Endothelial cell of umbilical vein (primary cell): ENCODE measurements around the gene SLC38A1. TPM values are rescaled to one million over a fixed set of nuclear protein-coding genes. Genes with fewer than 3 reads are reported as not detected.

Experiments used
- BruUV-seq: library from RNA; stranded (reverse); fragments of 400-500 nt; replicated peaks from 2 replicates; lab custom pipeline; 2021; lab: Mats Ljungman, UMichigan
- CTCF ChIA-PET: fragments of 300-600, 350-600 bp; sonication (Branson Sonifier 250); formaldehyde crosslinking; loops from one replicate; lab custom pipeline; 2021; ENCODE audit warnings: antibody characterized with exemption, inconsistent platforms; lab: Charles Lee
- POLR2A ChIA-PET: fragments of 300-600, 350-600 bp; sonication (Branson Sonifier 250); formaldehyde crosslinking; loops from one replicate; lab custom pipeline; 2021; ENCODE audit warnings: antibody characterized with exemption, inconsistent platforms; lab: Charles Lee
- DNase-seq: peaks from one replicate; pipeline ENCODE4 v3.0.0-alpha.2; 2011; ENCODE audit warnings: low read depth, low spot score
- FAIRE-seq: peaks from 2 replicates; lab custom pipeline; 2011; peaks lifted over from hg19 to GRCh38; lab: Jason Lieb, UNC
- H2AFZ ChIP-seq: 2 replicates; pipeline ENCODE4 v1.6.0; 2012; ENCODE audit warnings: low read depth, low read length, control low read depth, inconsistent platforms
- H3K27ac ChIP-seq: 2 replicates; pipeline ENCODE4 v1.5.1; 2011; ENCODE audit warnings: low read depth, mild to moderate bottlenecking, control low read depth, low read length, moderate library complexity; ENCODE audit not compliant: insufficient read depth
- H3K27me3 ChIP-seq, 2 experiments: 2 replicates each; pipeline versions ENCODE4 v1.6.0 to v1.6.1; 2011; ENCODE audit warnings: low read length in 2 of 2, mixed read lengths in 1 of 2; ENCODE audit not compliant: control insufficient read depth in 2 of 2, insufficient read depth in 2 of 2
- H3K36me3 ChIP-seq, 2 experiments: 2 replicates in 1 of 2; 3 replicates in 1 of 2; pipeline ENCODE4 v1.5.1; 2011; ENCODE audit warnings: low read length in 2 of 2, mild to moderate bottlenecking in 1 of 2, moderate library complexity in 1 of 2; ENCODE audit not compliant: control insufficient read depth in 2 of 2, insufficient read depth in 2 of 2; ENCODE audit errors: extremely low read depth in 1 of 2
- H3K4me1 ChIP-seq: 3 replicates; pipeline ENCODE4 v1.5.1; 2011; ENCODE audit warnings: mild to moderate bottlenecking, low read length; ENCODE audit not compliant: control insufficient read depth, insufficient read depth; ENCODE audit errors: extremely low read depth
- H3K4me2 ChIP-seq: 2 replicates; pipeline ENCODE4 v1.6.1; 2011; ENCODE audit warnings: low read length, control low read depth, mixed read lengths; ENCODE audit not compliant: insufficient read depth
- H3K4me3 ChIP-seq, 3 experiments: fragments of 200-600 bp in 1 of 3; sonication (generic), shearing (Covaris generic) in 1 of 3; replicated peaks in 1 of 3; 2 replicates each; pipeline ENCODE4 v1.5.1; 2011 to 2016; ENCODE audit warnings: control low read depth in 3 of 3, low read length in 3 of 3, mild to moderate bottlenecking in 2 of 3, inconsistent platforms in 1 of 3, low read depth in 1 of 3, moderate library complexity in 1 of 3; ENCODE audit not compliant: insufficient read depth in 1 of 3
- H3K79me2 ChIP-seq: 2 replicates; pipeline ENCODE4 v1.6.0; 2012; ENCODE audit warnings: low read length, inconsistent platforms; ENCODE audit not compliant: control insufficient read depth, insufficient read depth
- H3K9ac ChIP-seq: replicated peaks from 2 replicates; pipeline ENCODE3; 2011; ENCODE audit warnings: low read length, control low read depth; ENCODE audit not compliant: insufficient read depth; ENCODE audit errors: extremely low read depth
- H3K9me1 ChIP-seq: replicated peaks from 3 replicates; pipeline ENCODE4 v1.6.0; 2011; ENCODE audit warnings: mild to moderate bottlenecking, low read length; ENCODE audit not compliant: control insufficient read depth, insufficient read depth; ENCODE audit errors: extremely low read depth
- H3K9me3 ChIP-seq: replicated peaks from 2 replicates; pipeline ENCODE4 v1.5.1; 2012; ENCODE audit warnings: low read length, inconsistent platforms; ENCODE audit not compliant: control insufficient read depth, insufficient read depth
- H4K20me1 ChIP-seq: replicated peaks from 2 replicates; pipeline ENCODE3; 2011; ENCODE audit warnings: mild to moderate bottlenecking, low read length; ENCODE audit not compliant: control insufficient read depth, insufficient read depth; ENCODE audit errors: extremely low read depth
- EZH2 ChIP-seq: IDR thresholded peaks from 2 replicates; pipeline ENCODE4 v1.6.1; 2012; ENCODE audit warnings: borderline replicate concordance, low read depth, mild to moderate bottlenecking, moderate library complexity, low read length, inconsistent platforms; ENCODE audit not compliant: severe bottlenecking
- FOS ChIP-seq: IDR thresholded peaks from 2 replicates; pipeline ENCODE4 v1.6.1; 2011; ENCODE audit warnings: mild to moderate bottlenecking, low read length, moderate library complexity, borderline replicate concordance; ENCODE audit not compliant: insufficient read depth
- GATA2 ChIP-seq: IDR thresholded peaks from 2 replicates; pipeline ENCODE4 v1.7.0; 2011; ENCODE audit warnings: low read depth, mild to moderate bottlenecking, moderate library complexity, mixed read lengths, low read length; ENCODE audit not compliant: insufficient read length, insufficient read depth
- JUN ChIP-seq: IDR thresholded peaks from 2 replicates; pipeline ENCODE4 v1.6.1; 2011; ENCODE audit warnings: borderline replicate concordance, low read depth; ENCODE audit not compliant: insufficient read length, insufficient read depth
- MYC ChIP-seq: IDR thresholded peaks from one replicate; pipeline ENCODE4 v1.6.1; 2011; ENCODE audit warnings: mild to moderate bottlenecking, low read depth, low read length
- POLR2A ChIP-seq: IDR thresholded peaks from 2 replicates; pipeline ENCODE4 v1.6.1; 2012; ENCODE audit warnings: low read depth, mild to moderate bottlenecking, control low read depth, low read length
- POLR2AphosphoS5 ChIP-seq: IDR thresholded peaks from 2 replicates; pipeline ENCODE4 v1.6.1; 2012; ENCODE audit warnings: low read depth, mild to moderate bottlenecking, control low read depth, low read length, moderate library complexity; ENCODE audit not compliant: insufficient read depth
- dilution Hi-C: fragments of 300-500 bp; cut with MboI; formaldehyde crosslinking; loops from one replicate; pipeline ENCODE4 v1.15.0; 2019; ENCODE audit warnings: low sequenced_read_pairs; ENCODE audit not compliant: extremely low pct_ligation_motif_present
- intact Hi-C: fragments of 100-400 bp; cut with micrococcal nuclease; formaldehyde crosslinking; loops from one replicate; pipeline ENCODE4 v1.10.0; 2022
- polyA plus RNA-seq, 4 experiments: library from polyadenylated mRNA; depleted of rRNA in 3 of 4; stranded (reverse) in 3 of 4; unstranded in 1 of 4; fragments of >200 nt; gene quantifications; 2 replicates each; pipeline versions ENCODE4 v1.2.1 to v1.2.3, GENCODE V29; 2011 to 2012; ENCODE audit warnings: missing spikeins in 1 of 4
- total RNA-seq: library from RNA; stranded (reverse); gene quantifications from 2 replicates; pipeline ENCODE4 v1.2.3, GENCODE V29; 2021
- TF ChIP-seq, protein P1 (sequence below): IDR thresholded peaks from 2 replicates; pipeline ENCODE4 v1.6.1; 2011; ENCODE audit not compliant: insufficient read depth, insufficient read length
- TF ChIP-seq, protein P2 (sequence below), 2 donors: IDR thresholded peaks; 1 replicate in 1 of 2; 2 replicates in 1 of 2; pipeline ENCODE4 v1.5.1; 2011; ENCODE audit warnings: low read length in 2 of 2, mild to moderate bottlenecking in 2 of 2, moderate library complexity in 2 of 2, control low read depth in 1 of 2, inconsistent platforms in 1 of 2, low read depth in 1 of 2; ENCODE audit not compliant: insufficient read depth in 1 of 2; ENCODE audit errors: extremely low read depth in 1 of 2

Gene SLC38A1
- total and polyA plus RNA-seq, 2 donors (not counting 3 experiments of a cell fraction or from before 2014, with no cell fraction given), result 23.6 to 86.4 TPM

DNA sequence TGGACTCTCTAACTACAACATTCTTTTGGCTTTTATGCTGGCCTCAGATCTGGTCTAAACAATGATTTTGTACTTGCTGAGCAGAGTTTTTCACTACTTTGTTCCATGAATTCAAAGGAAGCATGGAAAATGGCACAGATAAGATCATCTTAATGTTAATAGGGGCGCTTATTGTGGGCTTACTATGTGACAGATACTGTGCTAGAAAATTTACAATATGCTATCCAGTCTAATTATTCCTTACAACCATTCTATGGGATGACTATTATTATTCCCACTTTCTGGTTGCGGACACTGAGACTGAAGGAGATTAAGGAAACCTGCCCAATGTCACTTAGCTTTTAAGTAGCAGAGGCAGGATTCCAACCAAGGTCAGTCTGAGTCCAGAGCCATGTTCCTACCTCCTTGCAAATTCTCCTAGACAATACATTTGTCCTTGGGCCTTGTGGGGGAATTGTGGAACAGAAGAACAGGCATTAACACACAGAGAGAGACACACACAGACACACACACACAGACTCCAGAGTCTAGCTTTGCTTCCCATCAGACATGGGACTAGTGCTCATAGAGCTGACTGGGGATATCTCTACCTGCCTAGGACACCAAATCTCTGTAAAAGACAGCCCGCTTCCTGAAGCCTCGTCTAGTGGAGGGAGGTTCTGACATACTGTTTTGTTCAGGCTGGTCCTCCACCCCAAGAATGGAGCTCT, 107.7 kb downstream of the SLC38A1 start:
- no peaks in the 10 kb centered on the region for H4K20me1 ChIP-seq
- no peak overlapping the region for H2AFZ ChIP-seq
- intact Hi-C loops (no loop called here), dilution Hi-C loops (no loop called here)
- no peak overlapping the region for H3K4me3 ChIP-seq
- POLR2A ChIA-PET, result no interaction called here
- H3K9me3 ChIP-seq, result no peaks in the 10 kb centered on the region
- no peak overlapping the region for H3K4me2 ChIP-seq
- no peaks in the 10 kb centered on the region for H3K36me3 ChIP-seq
- H3K27me3 ChIP-seq, result peaks cover 0 to 6% of the 10 kb centered on the region in 2 experiments
- H3K79me2 ChIP-seq, result no peaks in the 10 kb centered on the region
- H3K9ac ChIP-seq, result no peak overlapping the region
- FAIRE-seq (no peak), DNase-seq (no peak)
- CTCF ChIA-PET, result interaction anchor here (1.4 kb wide), 1 partner anchor 9 kb away, joined by 3 read pairs; no protein-coding TSS in a partner anchor
- no TSS peak for BruUV-seq
- TF ChIP-seq, protein P1, sequence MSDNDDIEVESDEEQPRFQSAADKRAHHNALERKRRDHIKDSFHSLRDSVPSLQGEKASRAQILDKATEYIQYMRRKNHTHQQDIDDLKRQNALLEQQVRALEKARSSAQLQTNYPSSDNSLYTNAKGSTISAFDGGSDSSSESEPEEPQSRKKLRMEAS, result no peak
- no peak for TF ChIP-seq FOS
- TF ChIP-seq POLR2A, result no peak
- TF ChIP-seq EZH2, result no peak
- TF ChIP-seq JUN, result no peak
- TF ChIP-seq MYC, result no peak
- TF ChIP-seq GATA2, result no peak
- no peak for TF ChIP-seq POLR2AphosphoS5
- TF ChIP-seq, protein P2, sequence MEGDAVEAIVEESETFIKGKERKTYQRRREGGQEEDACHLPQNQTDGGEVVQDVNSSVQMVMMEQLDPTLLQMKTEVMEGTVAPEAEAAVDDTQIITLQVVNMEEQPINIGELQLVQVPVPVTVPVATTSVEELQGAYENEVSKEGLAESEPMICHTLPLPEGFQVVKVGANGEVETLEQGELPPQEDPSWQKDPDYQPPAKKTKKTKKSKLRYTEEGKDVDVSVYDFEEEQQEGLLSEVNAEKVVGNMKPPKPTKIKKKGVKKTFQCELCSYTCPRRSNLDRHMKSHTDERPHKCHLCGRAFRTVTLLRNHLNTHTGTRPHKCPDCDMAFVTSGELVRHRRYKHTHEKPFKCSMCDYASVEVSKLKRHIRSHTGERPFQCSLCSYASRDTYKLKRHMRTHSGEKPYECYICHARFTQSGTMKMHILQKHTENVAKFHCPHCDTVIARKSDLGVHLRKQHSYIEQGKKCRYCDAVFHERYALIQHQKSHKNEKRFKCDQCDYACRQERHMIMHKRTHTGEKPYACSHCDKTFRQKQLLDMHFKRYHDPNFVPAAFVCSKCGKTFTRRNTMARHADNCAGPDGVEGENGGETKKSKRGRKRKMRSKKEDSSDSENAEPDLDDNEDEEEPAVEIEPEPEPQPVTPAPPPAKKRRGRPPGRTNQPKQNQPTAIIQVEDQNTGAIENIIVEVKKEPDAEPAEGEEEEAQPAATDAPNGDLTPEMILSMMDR (IDR thresholded peaks at IDR 0.05; ENCODE audit: extremely low read depth in 1 of 2, insufficient read depth in 1 of 2, low read depth in 1 of 2, low read length in 2 of 2), result no peak
- H3K9me1 ChIP-seq, result no peaks in the 10 kb centered on the region
- no peak overlapping the region for H3K27ac ChIP-seq
- H3K4me1 ChIP-seq, result no peaks in the 10 kb centered on the region
